Colonic mucosa (tissue), 4 donors: ENCODE measurements around the gene REEP1. TPM values are rescaled to one million over a fixed set of nuclear protein-coding genes. Genes with fewer than 3 reads are reported as not detected.
"Not testable (repeated sequence)": the region's sequence is repeated elsewhere in the genome, so short reads cannot be mapped to it uniquely, and the experiment has no call there.

Experiments used
- DNase-seq: peaks from one replicate; pipeline ENCODE4 v3.0.0-alpha.2; 2020
- H3K27ac ChIP-seq: fragments of 200-600 bp; one replicate; pipeline ENCODE4 v1.8.0; 2021
- H3K27me3 ChIP-seq: fragments of 200-600 bp; one replicate; pipeline ENCODE4 v1.8.0; 2021
- H3K36me3 ChIP-seq: fragments of 200-600 bp; one replicate; pipeline ENCODE4 v1.8.0; 2021
- H3K4me1 ChIP-seq: fragments of 200-600 bp; one replicate; pipeline ENCODE4 v1.8.0; 2021; ENCODE audit warnings: mild to moderate bottlenecking
- H3K4me3 ChIP-seq: fragments of 200-600 bp; one replicate; pipeline ENCODE4 v1.8.0; 2021
- H3K9ac ChIP-seq, 2 donors: one replicate each; pipeline ENCODE4 v1.7.0; 2013; ENCODE audit warnings: control low read depth in 2 of 2, low read depth in 2 of 2, low read length in 2 of 2
- H3K9me3 ChIP-seq: fragments of 200-600 bp; one replicate; pipeline ENCODE4 v1.8.0; 2021
- CTCF ChIP-seq: fragments of 200-600 bp; IDR thresholded peaks from one replicate; pipeline ENCODE4 v1.8.0; 2022; ENCODE audit warnings: antibody characterized with exemption, mild to moderate bottlenecking
- intact Hi-C: fragments of 100-400 bp; cut with DNase I; formaldehyde crosslinking; loops from one replicate; pipeline ENCODE4 v1.14.1; 2022
- total RNA-seq, 2 donors: library from RNA; stranded (reverse); fragmentation: NEBNext Ultra II Directional in 1 of 2; extraction: Animal tissue kit (Norgen Biotek cat#: 25700) in 1 of 2; gene quantifications; one replicate each; pipeline ENCODE4 v1.2.1, GENCODE V29; 2021
- donor health status: healthy.
- donor health status: DM: no; HTN: no; CAD: no.
- donor health status: DM: no; HTN: no; CAD: no.

REEP1 gene
- total RNA-seq, 2 donors from 2014 or later: 1.8 to 5.7 TPM

GRCh38 chr2:86229221-86229620 is 108.2 kb downstream of the REEP1 start:
- Histone ChIP-seq H3K27me3 (no peaks in the 10 kb centered on the region), H3K27ac (no peak overlapping the region), H3K9ac (no peak overlapping the region), H3K9me3 (no peaks in the 10 kb centered on the region), H3K4me3 (no peak overlapping the region), H3K36me3 (no peaks in the 10 kb centered on the region), H3K4me1 (no peaks in the 10 kb centered on the region)
- intact Hi-C loops: no loop called here
- TF ChIP-seq CTCF: no peak
- DNase-seq: no peak

- not testable (repeated sequence) for H3K4me3 ChIP-seq
Observed at GRCh38 chr2:86228574-86228973, 108.9 kb downstream of the REEP1 start.

GRCh38 chr2:86227685-86228084 is 109.7 kb downstream of the REEP1 start:
- Histone ChIP-seq H3K27ac (no peak overlapping the region), H3K4me3 (no peak overlapping the region), H3K27me3 (no peaks in the 10 kb centered on the region), H3K9me3 (no peaks in the 10 kb centered on the region), H3K36me3 (no peaks in the 10 kb centered on the region), H3K4me1 (no peaks in the 10 kb centered on the region), H3K9ac (no peak overlapping the region)
- DNase-seq: no peak
- intact Hi-C loops: no loop called here
- no peak for TF ChIP-seq CTCF

More at GRCh38 chr2:86228574-86228973, 108.9 kb downstream of the REEP1 start:
- H3K36me3 ChIP-seq, H3K9ac ChIP-seq, H3K27me3 ChIP-seq, intact Hi-C loops, DNase-seq, H3K4me1 ChIP-seq, H3K9me3 ChIP-seq, H3K27ac ChIP-seq: not testable (repeated sequence)

GRCh38 chr2:86226636-86227520 is 110.5 kb downstream of the REEP1 start:
- no peak for TF ChIP-seq CTCF
- H3K9me3 ChIP-seq: no peaks in the 10 kb centered on the region
- no peaks in the 10 kb centered on the region for H3K4me1 ChIP-seq
- no peaks in the 10 kb centered on the region for H3K27me3 ChIP-seq
- H3K36me3 ChIP-seq: no peaks in the 10 kb centered on the region
- H3K27ac ChIP-seq: no peak overlapping the region
- no peak overlapping the region for H3K4me3 ChIP-seq
- no peak for DNase-seq
- intact Hi-C loops: no loop called here
- no peak overlapping the region for H3K9ac ChIP-seq

GRCh38 chr2:86226070-86226469 is 111.4 kb downstream of the REEP1 start:
- H3K9ac ChIP-seq: no peak overlapping the region
- DNase-seq: no peak
- H3K27me3 ChIP-seq: no peaks in the 10 kb centered on the region
- H3K4me1 ChIP-seq: no peaks in the 10 kb centered on the region
- no peaks in the 10 kb centered on the region for H3K9me3 ChIP-seq
- TF ChIP-seq CTCF: no peak
- no peak overlapping the region for H3K4me3 ChIP-seq
- H3K27ac ChIP-seq: no peak overlapping the region
- H3K36me3 ChIP-seq: no peaks in the 10 kb centered on the region
- intact Hi-C loops: no loop called here

GRCh38 chr2:86225581-86225980 is 111.8 kb downstream of the REEP1 start:
- Histone ChIP-seq H3K9me3 (no peaks in the 10 kb centered on the region), H3K9ac (no peak overlapping the region), H3K27me3 (no peaks in the 10 kb centered on the region), H3K4me3 (no peak overlapping the region), H3K27ac (no peak overlapping the region), H3K36me3 (no peaks in the 10 kb centered on the region), H3K4me1 (no peaks in the 10 kb centered on the region)
- no peak for TF ChIP-seq CTCF
- intact Hi-C loops: no loop called here
- DNase-seq: no peak
